Thyroid gland (tissue), 4 donors: ENCODE measurements around the gene PLAGL2.

Experiments
- POLR2A ChIP-seq, 2 donors: fragments of 450-650 bp; IDR thresholded peaks; one replicate each; pipeline ENCODE4 v1.6.1; 2017; ENCODE audit warnings: antibody characterized with exemption in 2 of 2, mild to moderate bottlenecking in 2 of 2, moderate library complexity in 1 of 2
- TF ChIP-seq, protein P1 (sequence below), 6 experiments: fragments of 200-600 bp in 3 of 6; fragments of 450-650 bp in 3 of 6; sonication (generic) in 3 of 6; IDR thresholded peaks; one replicate each; pipeline ENCODE4 v1.5.1; 2016 to 2019; ENCODE audit warnings: antibody characterized with exemption in 6 of 6, mild to moderate bottlenecking in 2 of 6, inconsistent platforms in 1 of 6, moderate library complexity in 1 of 6

DNA sequence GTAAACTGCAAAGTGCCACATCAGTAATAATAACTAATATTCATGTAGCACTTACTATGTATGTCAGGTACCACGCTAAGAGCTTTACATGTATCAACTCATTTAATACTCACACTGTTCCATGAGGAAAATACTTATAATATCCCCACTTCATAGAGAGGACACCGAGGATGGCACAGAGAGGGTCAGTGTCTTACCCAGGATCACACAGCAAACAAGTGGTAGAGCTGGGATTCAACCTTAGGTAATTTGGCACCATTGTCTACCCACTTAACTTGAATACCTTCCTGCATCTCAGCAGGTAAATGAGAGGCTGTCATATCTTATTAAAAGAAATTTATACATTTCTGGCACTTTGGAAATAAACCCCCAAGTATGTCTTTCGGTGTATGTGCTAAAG lies 8.2 kb upstream of the PLAGL2 start:
- TF ChIP-seq, protein P1, sequence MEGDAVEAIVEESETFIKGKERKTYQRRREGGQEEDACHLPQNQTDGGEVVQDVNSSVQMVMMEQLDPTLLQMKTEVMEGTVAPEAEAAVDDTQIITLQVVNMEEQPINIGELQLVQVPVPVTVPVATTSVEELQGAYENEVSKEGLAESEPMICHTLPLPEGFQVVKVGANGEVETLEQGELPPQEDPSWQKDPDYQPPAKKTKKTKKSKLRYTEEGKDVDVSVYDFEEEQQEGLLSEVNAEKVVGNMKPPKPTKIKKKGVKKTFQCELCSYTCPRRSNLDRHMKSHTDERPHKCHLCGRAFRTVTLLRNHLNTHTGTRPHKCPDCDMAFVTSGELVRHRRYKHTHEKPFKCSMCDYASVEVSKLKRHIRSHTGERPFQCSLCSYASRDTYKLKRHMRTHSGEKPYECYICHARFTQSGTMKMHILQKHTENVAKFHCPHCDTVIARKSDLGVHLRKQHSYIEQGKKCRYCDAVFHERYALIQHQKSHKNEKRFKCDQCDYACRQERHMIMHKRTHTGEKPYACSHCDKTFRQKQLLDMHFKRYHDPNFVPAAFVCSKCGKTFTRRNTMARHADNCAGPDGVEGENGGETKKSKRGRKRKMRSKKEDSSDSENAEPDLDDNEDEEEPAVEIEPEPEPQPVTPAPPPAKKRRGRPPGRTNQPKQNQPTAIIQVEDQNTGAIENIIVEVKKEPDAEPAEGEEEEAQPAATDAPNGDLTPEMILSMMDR (IDR thresholded peaks at IDR 0.05) = no peak
- TF ChIP-seq POLR2A (IDR thresholded peaks at IDR 0.05) = no peak
